ENCODE data around the gene USH1C. TPM values are rescaled to one million over a fixed set of nuclear protein-coding genes. Genes with fewer than 3 reads are reported as not detected.

The USH1C gene
- total RNA-seq, 1 experiment from 2014 or later = 101 TPM

DNA sequence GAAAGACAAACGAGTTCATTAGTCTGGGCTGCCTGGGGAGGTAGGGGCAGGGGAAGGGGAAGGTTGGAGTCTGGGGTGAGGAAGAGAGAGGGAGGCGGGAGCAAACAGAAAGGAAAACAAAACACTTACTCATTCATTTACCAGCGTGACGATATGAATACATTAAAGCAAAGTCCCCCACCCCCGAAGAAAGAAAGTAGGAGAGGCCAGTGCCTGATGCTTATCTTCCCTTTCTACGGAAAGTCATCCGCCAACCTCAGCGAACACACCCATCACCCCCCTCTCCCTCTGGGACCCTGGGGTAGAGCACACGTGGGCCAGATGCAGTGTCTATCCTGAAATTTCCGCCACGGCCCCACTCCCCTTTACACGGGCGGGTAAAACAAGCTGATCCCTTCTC is 81.3 kb downstream of the USH1C start:
- no peak overlapping the region for H3K4me3 Mint-ChIP-seq (ENCODE audit: unreplicated experiment)
- TF ChIP-seq CTCF (IDR thresholded peaks at IDR 0.05; ENCODE audit: insufficient read depth in 1 of 2, low read depth in 1 of 2, low read length in 1 of 2, severe bottlenecking in 1 of 2, unreplicated experiment in 1 of 2) = no peak
- H3K9me3 ChIP-seq = no peaks in the 10 kb centered on the region
- no peak for DNase-seq
- intact Hi-C loops (cut with micrococcal nuclease; ENCODE audit: unreplicated experiment) = no loop called here
- peaks cover 2% of the 10 kb centered on the region; the same call in 1 of the 2 replicates for H3K27me3 ChIP-seq (replicated peaks; ENCODE audit: control insufficient read depth, insufficient read depth, low read length)
- no peaks in the 10 kb centered on the region for H3K36me3 Mint-ChIP-seq (ENCODE audit: insufficient read depth, unreplicated experiment)
- no peaks in the 10 kb centered on the region for H3K36me3 ChIP-seq (ENCODE audit: control insufficient read depth, insufficient read depth, low read length)
- no peak overlapping the region for H3K27ac Mint-ChIP-seq (ENCODE audit: unreplicated experiment)
- no TSS peak for BruUV-seq (replicated peaks)
- peaks cover 18% of the 10 kb centered on the region for H3K27me3 Mint-ChIP-seq (ENCODE audit: insufficient read depth, unreplicated experiment)
- POLR2A ChIA-PET = no interaction called here
- H3K4me1 Mint-ChIP-seq (ENCODE audit: low read depth, unreplicated experiment) = no peaks in the 10 kb centered on the region
- no peak overlapping the region for H3K4me3 ChIP-seq (ENCODE audit: low read depth, low read length)
- no peaks in the 10 kb centered on the region for H3K4me1 ChIP-seq
- no peaks in the 10 kb centered on the region for H3K9me3 Mint-ChIP-seq (ENCODE audit: unreplicated experiment)
- CTCF ChIA-PET = no interaction called here

GRCh38 chr11:17460406-17460805 is 83.8 kb downstream of the USH1C start:
- Mint-ChIP-seq H3K4me1 (ENCODE audit: low read depth, unreplicated experiment) (no peaks in the 10 kb centered on the region), H3K36me3 (ENCODE audit: insufficient read depth, unreplicated experiment) (no peaks in the 10 kb centered on the region), H3K4me3 (ENCODE audit: unreplicated experiment) (no peak overlapping the region), H3K27ac (ENCODE audit: unreplicated experiment) (no peak overlapping the region), H3K9me3 (ENCODE audit: unreplicated experiment) (no peaks in the 10 kb centered on the region), H3K27me3 (ENCODE audit: insufficient read depth, unreplicated experiment) (peaks cover 16% of the 10 kb centered on the region)
- intact Hi-C loops (cut with micrococcal nuclease; ENCODE audit: unreplicated experiment) = no loop called here
- Histone ChIP-seq H3K9me3 (no peaks in the 10 kb centered on the region), H3K27me3 (replicated peaks; ENCODE audit: control insufficient read depth, insufficient read depth, low read length) (peaks cover 2% of the 10 kb centered on the region), H3K4me3 (ENCODE audit: low read depth, low read length) (no peak overlapping the region), H3K36me3 (ENCODE audit: control insufficient read depth, insufficient read depth, low read length) (no peaks in the 10 kb centered on the region), H3K4me1 (no peaks in the 10 kb centered on the region)
- POLR2A ChIA-PET = no interaction called here
- BruUV-seq (replicated peaks) = no TSS peak
- no peak for DNase-seq
- no peak for TF ChIP-seq CTCF (IDR thresholded peaks at IDR 0.05; ENCODE audit: insufficient read depth in 1 of 2, low read depth in 1 of 2, low read length in 1 of 2, severe bottlenecking in 1 of 2, unreplicated experiment in 1 of 2)
- CTCF ChIA-PET = no interaction called here

- no peaks in the 10 kb centered on the region for H3K9me3 Mint-ChIP-seq (ENCODE audit: unreplicated experiment)
- H3K27ac Mint-ChIP-seq (ENCODE audit: unreplicated experiment) = no peak overlapping the region
- H3K4me1 ChIP-seq = no peaks in the 10 kb centered on the region
- no peaks in the 10 kb centered on the region for H3K4me1 Mint-ChIP-seq (ENCODE audit: low read depth, unreplicated experiment)
- no peaks in the 10 kb centered on the region for H3K36me3 Mint-ChIP-seq (ENCODE audit: insufficient read depth, unreplicated experiment)
- H3K27me3 ChIP-seq (replicated peaks; ENCODE audit: control insufficient read depth, insufficient read depth, low read length) = peaks cover 2% of the 10 kb centered on the region
- DNase-seq = no peak
- H3K27me3 Mint-ChIP-seq (ENCODE audit: insufficient read depth, unreplicated experiment) = peaks cover 16% of the 10 kb centered on the region
- H3K9me3 ChIP-seq = no peaks in the 10 kb centered on the region
- POLR2A ChIA-PET = no interaction called here
- no TSS peak for BruUV-seq (replicated peaks)
- H3K36me3 ChIP-seq (ENCODE audit: control insufficient read depth, insufficient read depth, low read length) = no peaks in the 10 kb centered on the region
- H3K4me3 ChIP-seq (ENCODE audit: low read depth, low read length) = no peak overlapping the region
- H3K4me3 Mint-ChIP-seq (ENCODE audit: unreplicated experiment) = no peak overlapping the region
- no peak for TF ChIP-seq CTCF (IDR thresholded peaks at IDR 0.05; ENCODE audit: insufficient read depth in 1 of 2, low read depth in 1 of 2, low read length in 1 of 2, severe bottlenecking in 1 of 2, unreplicated experiment in 1 of 2)
- intact Hi-C loops (cut with micrococcal nuclease; ENCODE audit: unreplicated experiment) = no loop called here
- CTCF ChIA-PET = no interaction called here
Observed at GRCh38 chr11:17459236-17459896, 84.8 kb downstream of the USH1C start.

All from Caco-2 (cell line).